ENCODE data around the gene MAP1LC3C.

Gene MAP1LC3C

GRCh38 chr1:241999026-241999425 lies at the start of gene MAP1LC3C:
Gene MAP1LC3C, minus strand, starts transcription at chr1:241999098. Its CDS starts 90 bp downstream, at chr1:241999008.
- DNase-seq (ENCODE audit: low spot score) = peak; percentile 81

GRCh38 chr1:242043165-242043564 lies 44.3 kb upstream of the MAP1LC3C start:
- peak; percentile 61 for DNase-seq (ENCODE audit: low spot score)

GRCh38 chr1:242034392-242034791 lies 35.5 kb upstream of the MAP1LC3C start:
- DNase-seq (ENCODE audit: low spot score) = no peak

- no peak for DNase-seq (ENCODE audit: low spot score)
Measured at GRCh38 chr1:242033447-242033846, 34.5 kb upstream of the MAP1LC3C start.

- peak; percentile 84 for DNase-seq (ENCODE audit: low spot score)
Measured at GRCh38 chr1:242030071-242030470, 31.2 kb upstream of the MAP1LC3C start.

GRCh38 chr1:242025681-242026080 lies 26.8 kb upstream of the MAP1LC3C start:
- no peak for DNase-seq (ENCODE audit: low spot score)

GRCh38 chr1:242023805-242024204 lies 24.9 kb upstream of the MAP1LC3C start:
- DNase-seq (ENCODE audit: low spot score) = no peak

GRCh38 chr1:242019018-242019417 lies 20.1 kb upstream of the MAP1LC3C start:
- no peak for DNase-seq (ENCODE audit: low spot score)

- DNase-seq (ENCODE audit: low spot score) = peak; percentile 85
Measured at GRCh38 chr1:242017580-242018233, 18.8 kb upstream of the MAP1LC3C start.

- DNase-seq (ENCODE audit: low spot score) = no peak
Measured at GRCh38 chr1:242016479-242016878, 17.6 kb upstream of the MAP1LC3C start.

- DNase-seq (ENCODE audit: low spot score) = peak; percentile 98
Measured at GRCh38 chr1:242011894-242012660, 13.2 kb upstream of the MAP1LC3C start.

- no peak for DNase-seq (ENCODE audit: low spot score)
Measured at GRCh38 chr1:242008826-242009495, 10.1 kb upstream of the MAP1LC3C start.

GRCh38 chr1:242006976-242007375 lies 8.1 kb upstream of the MAP1LC3C start:
- no peak for DNase-seq (ENCODE audit: low spot score)

- DNase-seq (ENCODE audit: low spot score) = peak; percentile 92
Measured at GRCh38 chr1:242005866-242006535, 7.1 kb upstream of the MAP1LC3C start.

- no peak for DNase-seq (ENCODE audit: low spot score)
Measured at GRCh38 chr1:242004751-242005495, 6.0 kb upstream of the MAP1LC3C start.

GRCh38 chr1:242002510-242002909 lies 3.6 kb upstream of the MAP1LC3C start:
- DNase-seq (ENCODE audit: low spot score) = no peak

- DNase-seq (ENCODE audit: low spot score) = no peak
Measured at GRCh38 chr1:242002072-242002471, 3.2 kb upstream of the MAP1LC3C start.

- no peak for DNase-seq (ENCODE audit: low spot score)
Measured at GRCh38 chr1:242000434-242000833, 1.5 kb upstream of the MAP1LC3C start.

- DNase-seq (ENCODE audit: low spot score) = peak; percentile 100
Measured at GRCh38 chr1:241998412-241998921, 431 bp downstream of the MAP1LC3C start.

- DNase-seq (ENCODE audit: low spot score) = no peak
Measured at GRCh38 chr1:241997401-241997998, 1.4 kb downstream of the MAP1LC3C start.

GRCh38 chr1:241994171-241994570 lies 4.7 kb downstream of the MAP1LC3C start:
- peak; percentile 75 for DNase-seq (ENCODE audit: low spot score)
